NOMO-1 (cell line): ENCODE results near the gene GPC5.
A peak's percentile ranks its signal among the peaks of the same experiment; 100 is the strongest.

Experiments
- DNase-seq, 2 experiments: peaks; one replicate each; lab custom pipeline; 2025; ENCODE audit not compliant: unreplicated experiment in 2 of 2; lab: John Stamatoyannopoulos, UW

The GPC5 gene

GRCh38 chr13:92097337-92097903 is 699.0 kb downstream of the GPC5 start:
- DNase-seq = peak; percentile 38 to 84

GRCh38 chr13:92101801-92102200 is 703.4 kb downstream of the GPC5 start:
- no peak for DNase-seq

- DNase-seq = no peak
These were observed 705.3 kb downstream of the GPC5 start for GRCh38 chr13:92103689-92104153.

GRCh38 chr13:92122186-92122853 is 723.9 kb downstream of the GPC5 start:
- DNase-seq = no peak

- DNase-seq = no peak
These were observed 728.0 kb downstream of the GPC5 start for GRCh38 chr13:92126399-92126798.

GRCh38 chr13:92135509-92135908 is 737.1 kb downstream of the GPC5 start:
- no peak for DNase-seq

- no peak for DNase-seq
These were observed 738.2 kb downstream of the GPC5 start for GRCh38 chr13:92136449-92137155.

GRCh38 chr13:92137520-92137919 is 739.1 kb downstream of the GPC5 start:
- no peak for DNase-seq

GRCh38 chr13:92143766-92144165 is 745.3 kb downstream of the GPC5 start:
- no peak for DNase-seq

- no peak for DNase-seq
These were observed 752.2 kb downstream of the GPC5 start for GRCh38 chr13:92150606-92151005.

- peak; percentile 9 to 76 for DNase-seq
These were observed 759.9 kb downstream of the GPC5 start for GRCh38 chr13:92158346-92158745.

- no peak for DNase-seq
These were observed 766.4 kb downstream of the GPC5 start for GRCh38 chr13:92164822-92165221.

GRCh38 chr13:92172191-92172590 is 773.8 kb downstream of the GPC5 start:
- DNase-seq = no peak

- no peak for DNase-seq
These were observed 774.8 kb downstream of the GPC5 start for GRCh38 chr13:92173254-92173653.

- DNase-seq = peak; percentile 4 to 54
These were observed 776.9 kb downstream of the GPC5 start for GRCh38 chr13:92175330-92175729.

GRCh38 chr13:92177966-92178365 is 779.5 kb downstream of the GPC5 start:
- no peak for DNase-seq

- DNase-seq = no peak
These were observed 780.8 kb downstream of the GPC5 start for GRCh38 chr13:92179223-92179622.

GRCh38 chr13:92187378-92187989 is 789.1 kb downstream of the GPC5 start:
- peak in 1 of 2 experiments; percentile 35 for DNase-seq

- no peak for DNase-seq
These were observed 790.2 kb downstream of the GPC5 start for GRCh38 chr13:92188574-92188973.

- DNase-seq = no peak
These were observed 798.3 kb downstream of the GPC5 start for GRCh38 chr13:92196591-92197256.

GRCh38 chr13:92197669-92198068 is 799.2 kb downstream of the GPC5 start:
- no peak for DNase-seq
